ENCODE results near the gene GPR33. TPM values are rescaled to one million over a fixed set of nuclear protein-coding genes. Genes with fewer than 3 reads are reported as not detected.

GPR33 gene
- total RNA-seq, 1 donor from 2014 or later: not detected

GRCh38 chr14:31510855-31511254, 23.0 kb upstream of the GPR33 start:
- DNase-seq (ENCODE audit: low spot score): no peak
- Histone ChIP-seq H3K9ac (no peak overlapping the region), H3K27me3 (no peaks in the 10 kb centered on the region), H3K4me2 (no peak overlapping the region), H2AFZ (replicated peaks) (no peak overlapping the region), H4K20me1 (ENCODE audit: low read depth) (no peaks in the 10 kb centered on the region), H3K36me3 (no peaks in the 10 kb centered on the region), H3K27ac (no peak overlapping the region), H3K9me3 (ENCODE audit: low read depth) (no peaks in the 10 kb centered on the region), H3K4me3 (no peak overlapping the region), H3K4me1 (no peaks in the 10 kb centered on the region), H3F3A (ENCODE audit: low read depth) (no peaks in the 10 kb centered on the region), H3K79me2 (ENCODE audit: low read depth) (no peaks in the 10 kb centered on the region)
- Mint-ChIP-seq H3K36me3 (no peaks in the 10 kb centered on the region), H3K27me3 (ENCODE audit: insufficient read depth, low read depth) (peaks cover 2% of the 10 kb centered on the region), H3K27ac (no peak overlapping the region), H3K9me3 (no peaks in the 10 kb centered on the region), H3K4me1 (no peaks in the 10 kb centered on the region), H3K4me3 (no peak overlapping the region)
- TF ChIP-seq CTCF (IDR thresholded peaks at IDR 0.05) (no peak), EZH2phosphoT487 (IDR thresholded peaks at IDR 0.05) (no peak), EZH2 (IDR thresholded peaks at IDR 0.05) (no peak)

- no peak overlapping the region for H3K4me3 ChIP-seq
- no peaks in the 10 kb centered on the region for H3K36me3 ChIP-seq
- no peak overlapping the region for H2AFZ ChIP-seq (replicated peaks)
- no peaks in the 10 kb centered on the region for H3F3A ChIP-seq (ENCODE audit: low read depth)
- H3K27ac ChIP-seq: no peak overlapping the region
- H3K4me2 ChIP-seq: no peak overlapping the region
- TF ChIP-seq CTCF (IDR thresholded peaks at IDR 0.05): peak; percentile 82
- no peak for TF ChIP-seq EZH2 (IDR thresholded peaks at IDR 0.05)
- no peak for DNase-seq (ENCODE audit: low spot score)
- no peaks in the 10 kb centered on the region for H4K20me1 ChIP-seq (ENCODE audit: low read depth)
- Mint-ChIP-seq H3K27me3 (ENCODE audit: insufficient read depth, low read depth) (peaks cover 2% of the 10 kb centered on the region), H3K27ac (no peak overlapping the region), H3K4me3 (no peak overlapping the region), H3K9me3 (no peaks in the 10 kb centered on the region), H3K4me1 (no peaks in the 10 kb centered on the region), H3K36me3 (no peaks in the 10 kb centered on the region)
- no peak overlapping the region for H3K9ac ChIP-seq
- H3K27me3 ChIP-seq: no peaks in the 10 kb centered on the region
- no peaks in the 10 kb centered on the region for H3K4me1 ChIP-seq
- no peaks in the 10 kb centered on the region for H3K9me3 ChIP-seq (ENCODE audit: low read depth)
- H3K79me2 ChIP-seq (ENCODE audit: low read depth): no peaks in the 10 kb centered on the region
Measured at GRCh38 chr14:31510222-31510621, 22.4 kb upstream of the GPR33 start.

GRCh38 chr14:31508135-31508534, 20.3 kb upstream of the GPR33 start:
- no peak overlapping the region for H3K4me3 ChIP-seq
- no peak overlapping the region for H3K9ac ChIP-seq
- Mint-ChIP-seq H3K36me3 (no peaks in the 10 kb centered on the region), H3K9me3 (no peaks in the 10 kb centered on the region), H3K27ac (no peak overlapping the region), H3K27me3 (ENCODE audit: insufficient read depth, low read depth) (peaks cover 2% of the 10 kb centered on the region), H3K4me3 (no peak overlapping the region), H3K4me1 (no peaks in the 10 kb centered on the region)
- no peak overlapping the region for H3K4me2 ChIP-seq
- no peaks in the 10 kb centered on the region for H3K36me3 ChIP-seq
- H3F3A ChIP-seq (ENCODE audit: low read depth): no peaks in the 10 kb centered on the region
- H3K27me3 ChIP-seq: no peaks in the 10 kb centered on the region
- no peaks in the 10 kb centered on the region for H3K4me1 ChIP-seq
- no peaks in the 10 kb centered on the region for H4K20me1 ChIP-seq (ENCODE audit: low read depth)
- H3K9me3 ChIP-seq (ENCODE audit: low read depth): no peaks in the 10 kb centered on the region
- no peak overlapping the region for H3K27ac ChIP-seq
- no peaks in the 10 kb centered on the region for H3K79me2 ChIP-seq (ENCODE audit: low read depth)
- DNase-seq (ENCODE audit: low spot score): no peak
- H2AFZ ChIP-seq (replicated peaks): no peak overlapping the region
- no peak for TF ChIP-seq EZH2 (IDR thresholded peaks at IDR 0.05)
- TF ChIP-seq CTCF (IDR thresholded peaks at IDR 0.05): no peak
- no peak for TF ChIP-seq EZH2phosphoT487 (IDR thresholded peaks at IDR 0.05)

- Histone ChIP-seq H3K27ac (no peak overlapping the region), H3K79me2 (ENCODE audit: low read depth) (no peaks in the 10 kb centered on the region), H3K36me3 (no peaks in the 10 kb centered on the region), H2AFZ (replicated peaks) (no peak overlapping the region), H4K20me1 (ENCODE audit: low read depth) (no peaks in the 10 kb centered on the region), H3K27me3 (no peaks in the 10 kb centered on the region), H3K9ac (no peak overlapping the region), H3K4me1 (no peaks in the 10 kb centered on the region), H3K4me2 (no peak overlapping the region), H3F3A (ENCODE audit: low read depth) (no peaks in the 10 kb centered on the region), H3K9me3 (ENCODE audit: low read depth) (no peaks in the 10 kb centered on the region), H3K4me3 (no peak overlapping the region)
- DNase-seq (ENCODE audit: low spot score): no peak
- Mint-ChIP-seq H3K36me3 (no peaks in the 10 kb centered on the region), H3K27me3 (ENCODE audit: insufficient read depth, low read depth) (peaks cover 2% of the 10 kb centered on the region), H3K4me3 (no peak overlapping the region), H3K9me3 (no peaks in the 10 kb centered on the region), H3K4me1 (no peaks in the 10 kb centered on the region), H3K27ac (no peak overlapping the region)
- TF ChIP-seq EZH2 (IDR thresholded peaks at IDR 0.05): no peak
- TF ChIP-seq CTCF (IDR thresholded peaks at IDR 0.05): no peak
- no peak for TF ChIP-seq EZH2phosphoT487 (IDR thresholded peaks at IDR 0.05)
Measured at GRCh38 chr14:31505411-31505810, 17.6 kb upstream of the GPR33 start.

Measured in neural progenitor cell (in vitro differentiated cells).